ENCODE results near the gene MAEA.
"Not testable (repeated sequence)": the region's sequence is repeated elsewhere in the genome, so short reads cannot be mapped to it uniquely, and the experiment has no call there.

The MAEA gene

DNA sequence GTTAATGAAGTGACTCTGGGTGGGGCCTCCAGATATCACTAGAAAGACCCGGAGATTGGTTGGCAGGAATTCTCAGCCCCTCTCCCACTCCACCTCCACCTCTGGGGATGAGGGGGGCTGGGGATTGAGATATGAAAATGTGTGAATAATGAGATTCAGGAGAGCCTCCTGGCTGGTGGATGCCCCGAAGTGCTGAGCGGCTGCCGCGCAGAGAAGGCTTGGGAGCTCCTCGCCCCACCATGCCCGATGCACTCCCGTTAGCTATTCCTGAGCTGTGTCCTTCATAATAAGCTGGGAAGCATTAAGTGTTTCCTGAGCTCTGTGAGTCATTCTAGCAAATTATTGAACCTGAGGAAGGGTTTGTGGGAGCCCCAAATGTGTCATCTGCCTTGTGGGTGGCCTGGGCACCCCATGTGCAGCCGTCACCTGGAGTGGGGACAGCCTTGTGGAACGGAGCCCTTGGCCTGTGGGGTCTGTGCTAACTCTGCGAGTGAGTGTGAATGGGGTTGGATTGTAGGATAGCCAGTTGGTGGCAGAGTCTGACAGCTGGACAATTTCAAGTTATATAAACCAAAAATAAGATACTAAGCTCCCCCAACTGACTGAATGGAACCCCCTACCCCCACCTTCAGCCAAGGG is 4.4 kb upstream of the MAEA start:
- DNase-seq = no peak

GRCh38 chr4:1285790-1286553 is 3.7 kb upstream of the MAEA start:
- peak; percentile 53 for DNase-seq

- DNase-seq = no peak
Observed at GRCh38 chr4:1288786-1289185, 905 bp upstream of the MAEA start.

DNA sequence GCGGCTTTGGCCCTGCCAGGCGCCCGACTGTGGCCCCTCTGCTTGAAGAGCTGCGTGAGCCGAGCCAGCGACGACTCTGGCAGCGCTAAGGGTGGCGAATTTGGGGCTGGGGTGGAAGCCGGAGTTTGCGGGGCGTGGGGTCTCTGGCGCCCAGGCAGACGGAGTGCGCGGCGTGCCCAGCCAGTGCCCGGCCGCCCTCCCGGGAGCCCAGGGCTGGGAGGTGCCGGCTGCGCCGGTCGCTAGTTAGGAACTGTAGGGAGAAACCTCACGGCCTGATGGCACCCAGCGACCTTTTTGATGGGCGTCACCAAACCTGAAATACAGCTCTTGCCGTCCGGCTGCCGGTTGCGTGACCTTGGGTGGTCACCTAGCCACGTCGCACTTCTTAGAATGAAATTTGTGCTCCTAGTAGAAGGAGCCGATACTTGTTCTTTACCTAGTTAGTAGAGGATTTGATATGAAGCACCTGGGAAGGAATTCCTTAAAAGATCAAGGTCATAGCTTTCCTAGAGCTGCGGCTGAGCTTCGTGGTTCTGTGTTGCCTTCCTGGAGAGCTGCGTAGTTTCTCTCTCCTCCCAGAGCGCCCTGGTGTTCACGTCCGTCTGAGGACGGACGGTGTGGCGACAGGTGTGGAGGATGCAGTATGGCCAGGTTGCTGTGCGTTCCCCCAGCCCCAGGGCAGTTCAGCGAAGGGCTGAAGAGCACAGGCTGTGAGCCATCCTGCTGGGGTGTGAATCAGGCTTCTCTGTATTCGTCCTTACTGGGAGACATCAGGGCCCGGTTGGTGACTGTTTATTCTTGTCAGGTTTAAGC is 680 bp downstream of the MAEA start:
- DNase-seq = no peak

DNA sequence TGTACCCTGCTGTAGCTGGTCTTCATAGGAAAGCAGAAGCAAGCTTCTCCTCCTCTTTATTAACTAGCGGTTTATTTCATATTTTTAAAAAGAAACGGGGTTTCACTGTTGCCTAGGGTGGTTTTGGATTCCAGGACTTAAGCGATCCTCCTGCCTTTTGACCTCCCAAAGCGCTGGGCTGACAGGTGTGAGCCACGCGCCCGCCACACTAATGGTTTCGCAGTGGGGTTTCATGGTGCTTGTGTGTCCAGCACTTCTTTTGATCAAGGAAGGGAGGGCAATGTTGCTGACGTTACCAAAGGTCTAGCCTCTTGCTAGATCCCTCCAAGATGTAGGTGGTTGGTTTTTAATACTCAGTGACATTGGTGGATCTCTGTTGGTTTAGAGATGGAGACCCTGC is 1.4 kb downstream of the MAEA start:
- no peak for DNase-seq

GRCh38 chr4:1291996-1292702 is 2.5 kb downstream of the MAEA start:
- no peak for DNase-seq

DNA sequence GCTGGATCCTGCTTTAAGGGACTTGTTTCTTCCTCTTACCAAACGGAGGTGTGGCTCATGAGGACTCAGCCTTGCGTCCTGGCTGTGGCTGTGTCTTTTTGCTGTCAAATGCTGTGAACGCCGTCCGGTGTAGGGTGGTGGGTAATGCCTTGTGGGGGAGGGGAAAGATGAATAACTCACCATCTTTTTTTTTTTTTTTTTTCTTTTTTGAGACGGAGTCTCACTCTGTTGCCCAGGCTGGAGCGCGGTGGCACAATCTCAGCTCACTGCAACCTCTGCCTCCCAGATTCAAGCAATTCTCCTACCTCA is 3.0 kb downstream of the MAEA start:
- not testable (repeated sequence) for DNase-seq

- no peak for DNase-seq
Observed at GRCh38 chr4:1293531-1293941, 3.8 kb downstream of the MAEA start.

DNA sequence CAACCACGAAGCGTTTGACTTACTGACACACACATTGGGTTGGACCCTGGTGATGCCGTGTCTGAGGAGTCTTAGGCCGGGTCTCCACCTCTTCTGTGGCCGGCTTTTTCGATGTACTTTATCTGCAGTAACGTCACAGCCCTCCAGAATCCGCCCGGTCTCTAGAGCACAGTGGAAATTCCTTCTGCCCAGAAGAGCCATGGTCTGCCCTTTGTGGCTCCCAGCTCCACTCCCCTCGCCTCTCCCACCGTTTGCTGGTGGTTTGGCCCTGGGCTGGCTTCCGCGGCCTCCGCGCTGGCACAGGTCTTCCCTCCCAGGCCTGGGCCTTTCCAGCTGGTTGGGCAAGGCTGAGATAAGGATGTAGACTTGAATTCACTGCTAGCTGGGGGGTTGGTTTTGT is 4.3 kb downstream of the MAEA start:
- no peak for DNase-seq

GRCh38 chr4:1294424-1294823 is 4.7 kb downstream of the MAEA start:
- DNase-seq = no peak

DNA sequence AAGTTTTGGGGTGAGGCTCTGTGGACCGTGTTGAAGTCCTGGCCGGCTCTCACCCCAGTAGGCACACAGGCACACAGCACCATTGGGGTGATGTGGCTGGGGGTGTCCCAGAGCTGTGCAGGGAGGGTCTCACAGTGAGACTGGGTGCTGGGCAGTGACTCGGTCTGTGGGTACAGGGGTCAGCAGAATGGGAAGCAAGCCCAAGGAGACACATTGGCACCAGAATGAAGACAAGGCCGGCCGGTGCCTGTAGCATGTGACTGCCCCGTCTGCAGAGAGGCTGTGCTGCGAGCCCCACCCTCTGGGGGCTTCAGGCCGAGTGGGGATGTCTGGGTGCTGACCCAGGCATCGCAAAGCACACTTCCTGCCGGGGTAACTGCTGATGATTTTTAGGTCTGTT is 5.2 kb downstream of the MAEA start:
- no peak for DNase-seq

DNA sequence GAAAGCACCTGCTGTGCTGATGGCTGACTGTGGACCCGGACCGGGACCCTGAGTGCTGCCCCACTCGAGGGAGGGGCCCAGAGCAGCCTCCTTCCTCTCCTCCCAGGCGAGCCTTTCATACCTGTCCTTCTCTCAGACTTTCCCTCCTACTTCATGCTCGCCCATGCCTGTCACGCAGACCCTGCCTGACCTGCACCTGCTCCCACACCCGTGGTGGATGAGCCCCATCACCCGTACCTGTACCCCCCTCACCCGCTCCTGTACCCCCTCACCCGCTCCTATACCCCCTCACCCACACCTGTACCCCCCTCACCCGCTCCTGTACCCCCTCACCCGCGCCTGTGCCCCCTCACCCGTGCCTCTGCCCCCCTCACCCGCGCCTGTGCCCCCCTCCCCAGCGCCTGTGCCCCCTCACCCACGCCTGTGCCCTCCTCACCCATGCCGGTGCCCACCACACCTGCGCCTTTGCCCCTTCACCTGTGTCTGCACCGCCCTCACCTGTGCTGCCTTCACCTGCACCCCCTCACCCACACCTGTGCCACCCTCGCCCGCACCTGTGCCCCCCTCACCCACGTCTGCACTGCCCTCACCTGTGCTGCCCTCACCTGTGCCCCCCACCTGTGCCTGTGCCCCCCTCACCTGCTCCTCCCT is 5.8 kb downstream of the MAEA start:
- DNase-seq = no peak

- DNase-seq = no peak
Observed at GRCh38 chr4:1296324-1297022, 6.8 kb downstream of the MAEA start.

DNA sequence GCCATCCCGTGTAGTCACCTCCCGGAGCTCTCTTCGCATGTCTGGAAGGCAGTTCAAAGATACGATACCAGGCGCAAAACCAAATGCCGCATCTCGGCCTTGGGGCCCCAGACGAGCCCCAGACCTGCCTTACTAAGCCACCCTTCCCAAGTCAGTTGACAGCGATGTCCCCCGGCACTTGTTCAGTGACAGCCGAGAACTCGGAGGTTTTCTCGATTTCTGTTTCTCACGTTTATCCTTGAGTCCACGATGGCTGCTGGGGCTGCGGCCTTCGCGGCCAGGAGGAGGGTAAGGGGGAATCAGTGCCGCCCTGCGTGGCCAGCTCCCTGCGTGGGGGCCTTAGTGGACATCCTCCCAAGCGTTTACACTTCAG is 7.3 kb downstream of the MAEA start:
- no peak for DNase-seq

DNA sequence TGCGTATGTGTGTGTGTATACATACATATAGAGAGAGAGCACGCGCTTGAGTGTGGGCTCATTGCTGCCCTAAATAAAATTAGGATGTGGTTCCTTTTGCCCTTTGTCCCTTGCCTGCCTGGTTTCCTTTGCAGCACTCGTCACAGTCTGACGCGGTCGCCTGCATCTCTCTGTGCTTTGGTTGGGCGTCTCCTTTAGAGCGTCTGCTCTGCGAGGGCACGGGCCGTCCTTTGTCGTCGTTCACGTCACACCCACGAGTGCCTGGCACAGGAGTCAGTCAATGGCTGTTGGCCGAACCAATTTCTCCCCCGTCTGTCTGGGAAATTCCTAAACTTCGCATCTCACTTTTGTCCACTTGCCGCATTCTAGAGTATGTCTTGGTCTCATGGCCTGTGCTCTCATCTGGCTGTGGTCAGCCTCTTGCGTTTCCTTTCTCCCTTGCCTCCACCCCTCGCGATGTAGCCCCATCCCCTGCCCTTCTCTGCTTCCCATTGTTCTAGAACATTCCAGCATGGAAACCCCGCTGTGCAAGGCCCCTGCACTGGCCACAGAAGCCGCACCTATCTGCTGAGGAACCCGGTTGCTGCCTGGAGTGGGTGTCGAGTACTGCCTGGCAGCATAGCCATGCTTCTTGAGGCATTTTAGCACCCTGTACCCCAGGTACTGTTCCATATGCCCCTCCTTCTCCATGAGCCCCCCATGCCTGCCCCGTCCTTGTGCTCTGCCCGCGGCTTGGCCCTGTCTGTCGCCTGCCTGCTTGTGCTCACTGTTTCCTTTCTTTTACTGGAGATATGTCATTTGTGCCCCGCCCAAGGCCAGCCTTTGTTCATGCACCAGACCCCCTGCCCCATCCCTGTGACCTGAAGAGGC is 8.0 kb downstream of the MAEA start:
- DNase-seq = no peak

- no peak for DNase-seq
Observed at GRCh38 chr4:1298461-1298860, 8.8 kb downstream of the MAEA start.

DNA sequence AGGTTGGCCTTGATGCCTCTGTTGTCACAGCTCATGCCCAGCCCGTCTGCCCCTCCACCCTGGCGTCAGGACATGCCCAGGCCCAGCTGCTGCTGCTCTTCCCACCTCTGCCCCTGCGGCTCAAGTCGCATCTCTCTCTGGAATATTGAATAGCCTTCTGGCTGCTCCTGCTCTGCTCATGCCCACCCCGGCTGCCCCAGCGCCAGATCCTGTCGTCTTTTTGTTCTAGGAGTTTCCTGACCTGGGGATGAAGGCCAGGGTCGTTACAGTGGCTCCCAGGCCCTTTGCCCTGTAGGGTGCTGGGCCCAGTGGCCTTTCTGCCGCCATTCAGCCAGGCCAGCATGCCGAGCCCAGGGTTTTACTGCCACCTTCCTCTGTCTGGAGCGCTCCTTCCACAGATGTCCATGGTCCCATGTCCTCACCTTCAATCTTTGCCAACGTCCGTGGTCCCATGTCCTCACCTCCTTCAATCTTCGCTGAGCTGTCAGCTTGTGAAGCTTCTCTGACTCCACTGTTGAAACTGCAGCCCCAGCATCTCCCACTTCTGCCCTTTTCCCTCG is 9.7 kb downstream of the MAEA start:
- no peak for DNase-seq

DNA sequence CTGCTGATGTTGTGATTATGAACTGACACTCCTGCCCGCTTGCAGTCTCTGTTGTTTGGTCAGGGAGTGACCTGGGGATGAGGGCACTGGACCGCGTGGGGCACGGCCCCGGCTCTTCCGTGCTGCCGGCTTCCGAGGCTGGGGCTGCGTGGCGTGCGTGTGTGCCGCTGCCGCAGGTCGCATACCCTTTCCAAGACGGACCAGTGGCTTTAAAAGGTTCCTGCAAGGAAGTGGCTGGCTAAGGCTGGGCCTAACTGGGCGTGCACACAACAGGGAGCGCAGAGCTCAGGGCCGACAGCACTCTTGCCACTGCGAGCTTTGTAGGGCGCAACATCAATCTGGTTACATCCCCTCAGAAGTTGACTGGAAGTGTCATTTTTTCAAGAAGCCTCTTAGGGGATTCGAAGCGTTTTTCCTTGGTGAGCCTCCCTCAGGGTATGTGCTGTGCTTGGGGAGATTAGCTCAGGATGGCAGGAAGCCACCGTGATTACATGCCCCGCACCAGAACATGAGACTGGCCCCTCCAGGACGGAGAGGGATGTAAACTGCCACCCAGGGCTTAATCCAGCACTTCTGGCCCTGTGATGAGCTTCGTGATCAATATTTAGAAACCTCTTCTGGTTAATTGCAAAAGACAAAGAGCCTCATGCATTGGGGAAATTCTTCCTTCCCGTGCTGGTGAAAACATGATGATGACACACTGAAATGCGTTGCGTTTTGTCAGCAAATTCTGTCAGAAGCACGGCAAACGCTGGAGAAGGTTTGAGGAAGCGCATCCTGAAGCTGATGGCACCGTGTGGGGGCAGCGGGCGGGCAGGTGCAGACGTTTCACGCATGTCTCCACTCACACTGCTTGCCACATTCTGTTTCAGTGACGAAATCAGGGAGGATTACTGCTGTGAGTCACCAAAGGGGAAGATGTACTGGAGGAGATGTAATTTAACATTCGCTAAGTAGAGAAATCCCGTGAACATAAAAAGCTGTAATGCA is 11.1 kb downstream of the MAEA start:
- DNase-seq = peak; percentile 26

- no peak for DNase-seq
Observed at GRCh38 chr4:1302159-1302558, 12.5 kb downstream of the MAEA start.

GRCh38 chr4:1305261-1305711 is 15.6 kb downstream of the MAEA start:
- no peak for DNase-seq
